Activated CD4-positive, alpha-beta memory T cell treated with anti-CD3 and anti-CD28 coated beads for 36 hours (primary cell): ENCODE measurements around the gene ARHGAP12. TPM values are rescaled to one million over a fixed set of nuclear protein-coding genes. Genes with fewer than 3 reads are reported as not detected.
"Not testable (repeated sequence)": the region's sequence is repeated elsewhere in the genome, so short reads cannot be mapped to it uniquely, and the experiment has no call there.

Experiments
- CTCF ChIA-PET: fragments of 350-600 bp; sonication (Branson Sonifier 250); formaldehyde crosslinking; loops from one replicate; lab custom pipeline; 2021; ENCODE audit warnings: antibody characterized with exemption, inconsistent platforms; lab: Charles Lee
- POLR2A ChIA-PET: fragments of 350-600 bp; sonication (Branson Sonifier 250); formaldehyde crosslinking; loops from one replicate; lab custom pipeline; 2021; ENCODE audit warnings: antibody characterized with exemption; lab: Charles Lee
- DNase-seq: peaks from one replicate; pipeline ENCODE4 v3.0.0-alpha.2; 2020
- H3K27ac Mint-ChIP-seq: one replicate; pipeline ENCODE4 v1.8.0; 2021; ENCODE audit warnings: mixed read lengths
- H3K27me3 Mint-ChIP-seq: one replicate; pipeline ENCODE4 v1.8.0; 2021; ENCODE audit warnings: mixed read lengths
- H3K36me3 Mint-ChIP-seq: one replicate; pipeline ENCODE4 v1.8.0; 2021; ENCODE audit warnings: mixed read lengths
- H3K4me1 Mint-ChIP-seq: one replicate; pipeline ENCODE4 v1.8.0; 2021; ENCODE audit warnings: low read depth, mixed read lengths
- H3K4me3 Mint-ChIP-seq: one replicate; pipeline ENCODE4 v1.8.0; 2021; ENCODE audit warnings: mild to moderate bottlenecking, mixed read lengths
- H3K9me3 Mint-ChIP-seq: one replicate; pipeline ENCODE4 v1.8.0; 2021; ENCODE audit warnings: mixed read lengths
- intact Hi-C: fragments of 100-400 bp; cut with micrococcal nuclease; formaldehyde crosslinking; loops from one replicate; pipeline ENCODE4 v1.15.1; 2023
- total RNA-seq, 2 experiments: library from RNA; stranded (reverse); gene quantifications; one replicate each; pipeline ENCODE4 v1.2.3, GENCODE V29; 2021

Gene ARHGAP12
- total RNA-seq, 2 experiments from 2014 or later: 4.0 to 4.5 TPM

GRCh38 chr10:31918671-31919409, 9.8 kb downstream of the ARHGAP12 start:
- Mint-ChIP-seq H3K36me3 (peaks cover 2% of the 10 kb centered on the region), H3K4me3 (no peak overlapping the region), H3K27me3 (no peaks in the 10 kb centered on the region), H3K4me1 (peaks cover 47% of the 10 kb centered on the region), H3K27ac (no peak overlapping the region), H3K9me3 (no peaks in the 10 kb centered on the region)
- no peak for DNase-seq
- ChIA-PET CTCF (no interaction called here), POLR2A (no interaction called here)
- intact Hi-C loops: no loop called here

GRCh38 chr10:31914370-31914769, 14.3 kb downstream of the ARHGAP12 start:
- DNase-seq: no peak
- H3K36me3 Mint-ChIP-seq: peaks cover 2% of the 10 kb centered on the region
- H3K9me3 Mint-ChIP-seq: no peaks in the 10 kb centered on the region
- H3K27me3 Mint-ChIP-seq: no peaks in the 10 kb centered on the region
- no peak overlapping the region for H3K4me3 Mint-ChIP-seq
- no peak overlapping the region for H3K27ac Mint-ChIP-seq
- CTCF ChIA-PET: interaction anchor here (1.1 to 1.6 kb wide), 2 partner anchors 9 to 52 kb away, joined by 3 read pairs; no protein-coding TSS in a partner anchor
- POLR2A ChIA-PET: no interaction called here
- H3K4me1 Mint-ChIP-seq: peaks cover 51% of the 10 kb centered on the region
- intact Hi-C loops: no loop called here

- intact Hi-C loops: no loop called here
- DNase-seq: no peak
- no peak overlapping the region for H3K4me3 Mint-ChIP-seq
- no peak overlapping the region for H3K27ac Mint-ChIP-seq
- H3K9me3 Mint-ChIP-seq: no peaks in the 10 kb centered on the region
- peaks cover 43% of the 10 kb centered on the region for H3K4me1 Mint-ChIP-seq
- H3K27me3 Mint-ChIP-seq: no peaks in the 10 kb centered on the region
- CTCF ChIA-PET: interaction anchor here (1.1 kb wide), 2 partner anchors 9 to 51 kb away, joined by 3 to 4 read pairs; no protein-coding TSS in a partner anchor
- POLR2A ChIA-PET: interaction anchor here (1.1 kb wide), 1 partner anchor 8 kb away, joined by 3 read pairs; no protein-coding TSS in a partner anchor
- H3K36me3 Mint-ChIP-seq: peaks cover 12% of the 10 kb centered on the region
These were observed 15.5 kb downstream of the ARHGAP12 start for GRCh38 chr10:31912898-31913850.

GRCh38 chr10:31912289-31912688, 16.3 kb downstream of the ARHGAP12 start:
- H3K4me1 Mint-ChIP-seq: peaks cover 40% of the 10 kb centered on the region
- no peak overlapping the region for H3K27ac Mint-ChIP-seq
- no peak overlapping the region for H3K4me3 Mint-ChIP-seq
- ChIA-PET POLR2A (no interaction called here), CTCF (interaction anchor here (1.1 kb wide), 1 partner anchor 9 kb away, joined by 4 read pairs; no protein-coding TSS in a partner anchor)
- H3K36me3 Mint-ChIP-seq: peaks cover 16% of the 10 kb centered on the region
- no peak for DNase-seq
- intact Hi-C loops: no loop called here
- no peaks in the 10 kb centered on the region for H3K9me3 Mint-ChIP-seq
- no peaks in the 10 kb centered on the region for H3K27me3 Mint-ChIP-seq

- Mint-ChIP-seq H3K4me3 (no peak overlapping the region), H3K27me3 (no peaks in the 10 kb centered on the region), H3K36me3 (peaks cover 32% of the 10 kb centered on the region), H3K4me1 (peaks cover 48% of the 10 kb centered on the region), H3K9me3 (no peaks in the 10 kb centered on the region), H3K27ac (no peak overlapping the region)
- CTCF ChIA-PET: no interaction called here
- POLR2A ChIA-PET: no interaction called here
- intact Hi-C loops: no loop called here
- no peak for DNase-seq
These were observed 18.6 kb downstream of the ARHGAP12 start for GRCh38 chr10:31910016-31910415.

- H3K4me1 Mint-ChIP-seq: peaks cover 32% of the 10 kb centered on the region
- CTCF ChIA-PET: interaction anchor here (0.8 to 1.4 kb wide), 2 partner anchors 11 to 46 kb away, joined by 3 read pairs; no protein-coding TSS in a partner anchor
- intact Hi-C loops: no loop called here
These were observed 20.5 kb downstream of the ARHGAP12 start for GRCh38 chr10:31908157-31908556.

GRCh38 chr10:31906039-31906438, 22.6 kb downstream of the ARHGAP12 start:
- Mint-ChIP-seq H3K4me3 (no peak overlapping the region), H3K4me1 (peaks cover 18% of the 10 kb centered on the region), H3K36me3 (peaks cover 39% of the 10 kb centered on the region), H3K27ac (no peak overlapping the region), H3K27me3 (no peaks in the 10 kb centered on the region), H3K9me3 (no peaks in the 10 kb centered on the region)
- ChIA-PET CTCF (no interaction called here), POLR2A (no interaction called here)
- no peak for DNase-seq
- intact Hi-C loops: no loop called here

More at GRCh38 chr10:31908157-31908556, 20.5 kb downstream of the ARHGAP12 start:
- H3K4me3 Mint-ChIP-seq: no peak overlapping the region
- DNase-seq: no peak
- peaks cover 30% of the 10 kb centered on the region for H3K36me3 Mint-ChIP-seq
- POLR2A ChIA-PET: no interaction called here
- no peaks in the 10 kb centered on the region for H3K27me3 Mint-ChIP-seq
- H3K27ac Mint-ChIP-seq: no peak overlapping the region
- no peaks in the 10 kb centered on the region for H3K9me3 Mint-ChIP-seq

GRCh38 chr10:31905586-31905985, 23.0 kb downstream of the ARHGAP12 start:
- no peak overlapping the region for H3K27ac Mint-ChIP-seq
- CTCF ChIA-PET: no interaction called here
- H3K27me3 Mint-ChIP-seq: no peaks in the 10 kb centered on the region
- DNase-seq: no peak
- intact Hi-C loops: no loop called here
- peaks cover 17% of the 10 kb centered on the region for H3K4me1 Mint-ChIP-seq
- POLR2A ChIA-PET: no interaction called here
- H3K4me3 Mint-ChIP-seq: no peak overlapping the region
- no peaks in the 10 kb centered on the region for H3K9me3 Mint-ChIP-seq
- H3K36me3 Mint-ChIP-seq: peaks cover 40% of the 10 kb centered on the region

- DNase-seq: no peak
- Mint-ChIP-seq H3K27me3 (no peaks in the 10 kb centered on the region), H3K4me1 (peaks cover 24% of the 10 kb centered on the region), H3K36me3 (peaks cover 28% of the 10 kb centered on the region), H3K4me3 (no peak overlapping the region), H3K27ac (no peak overlapping the region), H3K9me3 (no peaks in the 10 kb centered on the region)
- ChIA-PET CTCF (no interaction called here), POLR2A (no interaction called here)
- intact Hi-C loops: no loop called here
These were observed 26.0 kb downstream of the ARHGAP12 start for GRCh38 chr10:31902625-31903024.

- Mint-ChIP-seq H3K27me3 (no peaks in the 10 kb centered on the region), H3K9me3 (peaks cover 2% of the 10 kb centered on the region), H3K4me1 (peaks cover 29% of the 10 kb centered on the region), H3K36me3 (peaks cover 16% of the 10 kb centered on the region), H3K4me3 (no peak overlapping the region), H3K27ac (no peak overlapping the region)
- intact Hi-C loops: no loop called here
- CTCF ChIA-PET: interaction anchor here (1.0 kb wide), 1 partner anchor 11 kb away, joined by 3 read pairs; no protein-coding TSS in a partner anchor
- no peak for DNase-seq
- POLR2A ChIA-PET: no interaction called here
These were observed 31.1 kb downstream of the ARHGAP12 start for GRCh38 chr10:31897506-31897905.

- H3K36me3 Mint-ChIP-seq: peaks cover 16% of the 10 kb centered on the region
- ChIA-PET CTCF (interaction anchor here (1.0 kb wide), 1 partner anchor 11 kb away, joined by 3 read pairs; no protein-coding TSS in a partner anchor), POLR2A (no interaction called here)
- H3K27me3 Mint-ChIP-seq: no peaks in the 10 kb centered on the region
- peaks cover 29% of the 10 kb centered on the region for H3K4me1 Mint-ChIP-seq
- no peak for DNase-seq
- no peak overlapping the region for H3K27ac Mint-ChIP-seq
- H3K4me3 Mint-ChIP-seq: no peak overlapping the region
- H3K9me3 Mint-ChIP-seq: peaks cover 2% of the 10 kb centered on the region
- intact Hi-C loops: no loop called here
These were observed 31.7 kb downstream of the ARHGAP12 start for GRCh38 chr10:31896968-31897384.

- POLR2A ChIA-PET, intact Hi-C loops, H3K27me3 Mint-ChIP-seq, H3K27ac Mint-ChIP-seq, H3K4me3 Mint-ChIP-seq, CTCF ChIA-PET, H3K9me3 Mint-ChIP-seq, DNase-seq: not testable (repeated sequence)
- Mint-ChIP-seq H3K36me3 (peaks cover 14% of the 10 kb centered on the region), H3K4me1 (peaks cover 29% of the 10 kb centered on the region)
These were observed 32.9 kb downstream of the ARHGAP12 start for GRCh38 chr10:31895722-31896121.
